ENCODE results near the gene SLC34A1.
A peak's percentile ranks its signal among the peaks of the same experiment; 100 is the strongest.
"Not testable (repeated sequence)": the region's sequence is repeated elsewhere in the genome, so short reads cannot be mapped to it uniquely, and the experiment has no call there.

Gene SLC34A1

DNA sequence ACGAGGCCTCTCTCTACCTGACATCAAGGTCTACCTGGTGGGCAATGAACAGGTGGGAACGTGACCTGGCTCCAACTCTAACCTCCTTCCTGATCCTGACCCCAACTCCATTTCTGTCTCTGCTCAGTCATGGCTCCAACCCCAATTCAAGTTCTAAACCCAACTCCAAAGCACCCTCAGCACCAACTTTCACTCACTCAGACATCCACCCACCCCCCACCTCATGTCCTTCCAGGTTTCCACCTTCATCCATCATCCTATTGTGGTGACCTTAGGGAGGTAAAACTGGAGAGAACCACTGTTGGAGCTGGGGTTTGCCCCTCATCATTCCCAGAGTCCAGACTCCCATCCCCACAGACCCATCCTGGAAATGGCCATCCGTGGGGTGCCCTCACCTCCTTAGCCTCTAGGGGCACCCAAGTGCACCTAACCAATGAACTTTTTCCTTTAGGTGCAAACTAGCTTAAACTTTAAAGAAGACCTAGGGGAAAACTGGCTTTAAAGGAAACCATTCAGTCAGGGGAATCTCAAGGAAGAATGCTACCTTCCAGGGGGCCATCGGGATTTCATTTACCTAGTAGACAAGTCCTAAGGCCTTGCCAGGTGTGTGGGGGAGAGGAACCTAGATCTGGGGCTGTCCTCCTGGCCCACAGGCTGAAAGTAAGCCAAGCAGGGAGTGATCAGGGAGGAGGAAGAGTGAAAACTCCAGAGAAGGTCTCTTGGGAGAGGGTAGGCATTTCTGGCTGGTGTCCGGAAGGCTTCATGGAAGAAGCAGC, 15.2 kb upstream of the SLC34A1 start:
- DNase-seq: peak in 1 of 2 donors; percentile 39

DNA sequence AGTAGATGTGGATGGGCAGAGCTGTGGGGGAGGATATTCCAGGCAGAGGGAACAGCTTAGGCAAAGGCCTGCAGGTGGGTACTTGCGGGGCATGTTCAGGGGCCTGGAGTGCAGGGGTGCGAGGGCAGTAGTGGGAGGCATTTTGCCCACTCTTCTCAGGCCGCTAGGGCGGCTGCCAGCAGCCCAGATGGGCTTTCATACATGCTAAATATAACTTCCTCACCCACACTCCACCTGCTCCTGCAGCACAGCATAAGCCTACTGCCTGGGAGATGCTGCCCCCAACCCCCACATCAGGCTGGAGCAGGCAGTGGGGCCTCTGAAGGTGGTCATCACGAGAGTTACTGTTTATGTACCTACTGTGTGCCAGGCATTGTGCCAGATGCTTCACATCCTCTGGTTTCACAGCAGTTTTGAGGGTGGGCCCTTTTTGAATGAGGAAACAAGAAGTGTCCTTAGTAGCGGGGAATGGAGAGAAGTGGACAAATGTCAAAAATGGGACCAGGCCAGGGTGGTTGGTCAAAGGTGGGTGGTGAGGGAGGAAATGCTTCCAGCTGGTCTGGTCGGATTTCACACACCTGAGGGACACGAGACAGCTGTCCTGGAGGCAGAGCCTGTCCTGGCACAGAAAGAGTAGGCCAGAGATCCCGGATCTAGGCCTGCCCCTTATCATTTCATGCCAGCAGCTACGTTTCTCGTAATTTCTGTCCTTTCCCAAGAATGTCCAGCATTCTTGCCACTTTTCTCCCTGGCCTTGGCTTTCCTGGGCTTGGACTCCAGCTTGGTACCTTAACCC, 14.4 kb upstream of the SLC34A1 start:
- no peak for DNase-seq

DNA sequence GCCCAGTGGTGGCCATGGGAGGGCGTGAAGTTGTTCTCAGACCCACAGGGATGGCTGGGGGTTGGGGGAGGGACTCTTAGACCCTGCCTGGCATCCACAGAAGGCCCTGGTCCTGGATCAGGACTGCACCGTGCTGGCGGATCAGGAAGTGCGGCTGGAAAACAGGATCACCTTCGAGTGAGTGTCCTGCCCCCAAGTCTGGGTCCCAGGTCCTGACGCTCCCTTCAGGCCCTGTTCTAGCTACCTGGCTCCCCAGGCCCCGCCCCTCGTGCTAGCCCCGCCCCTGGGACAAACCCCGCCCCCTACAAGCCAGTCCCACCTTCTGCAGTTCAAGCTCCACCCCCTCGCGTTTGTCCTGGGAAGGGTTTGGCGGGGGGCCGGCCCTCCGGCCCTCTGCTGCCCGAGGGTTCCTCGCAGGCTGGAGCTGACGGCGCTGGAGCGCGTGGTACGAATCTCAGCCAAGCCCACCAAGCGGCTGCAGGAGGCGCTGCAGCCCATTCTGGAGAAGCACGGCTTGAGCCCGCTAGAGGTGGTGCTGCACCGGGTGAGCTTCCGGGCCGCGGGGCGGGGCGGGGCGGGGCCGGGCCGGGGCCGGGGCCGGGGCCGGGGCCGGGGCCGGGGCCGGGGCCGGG, 13.6 kb upstream of the SLC34A1 start:
- DNase-seq: peak in 1 of 2 donors; percentile 42

DNA sequence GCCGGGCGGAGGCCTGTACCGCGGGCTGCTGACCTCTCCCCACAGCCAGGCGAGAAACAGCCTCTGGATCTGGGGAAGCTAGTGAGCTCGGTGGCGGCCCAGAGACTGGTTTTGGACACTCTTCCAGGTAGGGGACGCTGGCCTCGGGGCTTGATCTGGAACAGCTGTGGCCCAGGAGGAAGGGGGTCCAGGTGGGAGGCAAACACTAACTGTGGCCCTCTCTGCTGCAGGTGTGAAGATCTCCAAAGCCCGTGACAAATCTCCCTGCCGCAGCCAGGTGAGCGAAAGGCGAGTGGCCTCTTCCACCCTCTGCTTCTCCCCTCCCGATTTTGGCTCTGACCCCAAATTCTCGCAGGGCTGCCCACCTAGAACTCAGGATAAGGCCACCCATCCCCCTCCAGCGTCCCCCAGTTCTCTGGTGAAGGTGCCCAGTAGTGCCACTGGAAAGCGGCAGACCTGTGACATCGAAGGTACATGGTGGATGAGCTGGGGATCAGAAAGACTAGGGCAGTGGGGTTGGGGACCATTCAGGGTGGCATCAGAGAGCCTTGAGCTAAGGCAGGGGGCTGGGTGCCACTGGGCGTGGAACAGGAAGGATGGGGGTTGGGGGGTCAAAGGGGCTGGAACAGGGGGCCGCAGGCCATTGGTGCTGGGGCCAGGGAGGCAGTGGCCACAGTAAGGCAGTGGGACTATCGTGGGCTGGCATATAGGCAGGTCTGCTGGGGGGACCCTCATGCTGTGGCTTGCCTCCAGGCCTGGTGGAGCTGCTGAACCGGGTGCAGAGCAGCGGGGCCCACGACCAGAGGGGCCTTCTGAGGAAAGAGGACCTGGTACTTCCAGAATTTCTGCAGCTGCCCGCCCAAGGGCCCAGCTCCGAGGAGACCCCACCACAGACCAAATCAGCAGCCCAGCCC, 12.9 kb upstream of the SLC34A1 start:
- no peak for DNase-seq

DNA sequence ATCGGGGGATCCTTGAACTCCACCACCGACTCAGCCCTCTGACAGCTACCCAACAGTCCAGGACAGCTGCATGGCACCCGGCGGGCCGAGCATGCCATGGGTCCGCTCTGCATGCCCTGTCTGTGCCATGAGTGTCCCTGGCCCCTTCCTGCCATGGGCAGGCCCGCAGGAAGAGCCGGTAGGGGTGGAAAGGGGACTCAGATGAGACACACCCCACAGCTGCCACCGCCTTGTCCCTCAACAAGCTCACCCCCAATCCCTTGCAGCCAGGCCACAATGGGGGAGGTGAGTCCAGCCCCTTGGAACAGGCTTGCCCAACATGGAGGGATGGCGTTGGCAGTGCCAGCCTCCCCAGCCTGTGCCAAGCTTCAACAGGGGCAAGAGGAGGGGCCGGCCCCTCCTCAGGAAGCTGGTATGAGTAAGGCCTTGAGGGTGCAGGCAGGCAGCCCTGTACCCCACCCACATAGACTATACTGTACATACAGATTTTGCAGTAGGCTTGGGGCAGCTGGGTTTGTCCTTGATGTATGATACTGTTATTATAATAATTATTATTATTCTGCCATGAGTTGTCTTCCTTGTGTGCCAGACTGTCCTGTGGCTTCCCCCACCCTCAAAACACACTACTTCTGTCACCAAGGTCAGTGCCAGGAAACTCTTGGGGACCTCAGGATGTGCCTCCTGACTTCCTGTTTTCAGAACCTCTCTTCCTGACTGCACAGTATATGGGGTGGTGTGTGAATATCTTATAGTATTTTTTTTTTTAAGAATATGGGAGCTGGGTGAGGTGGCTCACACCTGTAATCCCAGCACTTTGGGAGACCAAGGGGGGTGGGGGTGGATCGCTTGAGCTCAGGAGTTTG, 12.0 kb upstream of the SLC34A1 start:
- peak; percentile 42 to 44 for DNase-seq

DNA sequence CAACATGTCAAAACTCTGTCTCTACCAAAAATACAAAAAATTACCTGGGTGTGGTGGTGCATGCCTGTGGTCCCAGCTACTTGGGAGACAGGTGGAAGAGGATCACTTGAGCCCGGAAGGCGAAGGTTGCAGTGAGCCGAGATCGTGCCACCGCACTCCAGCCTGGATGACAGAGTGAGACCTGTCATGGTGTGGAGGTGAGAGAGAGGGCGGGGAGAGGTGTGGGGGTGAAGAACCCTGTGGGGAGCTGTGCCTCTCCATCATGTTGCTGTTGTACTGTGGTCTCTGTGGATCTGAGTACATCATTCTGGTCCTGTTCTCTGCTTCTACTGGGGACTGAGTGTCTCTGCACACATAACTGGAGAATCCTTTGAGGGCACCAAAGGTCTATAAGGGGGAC, 11.3 kb upstream of the SLC34A1 start:
- DNase-seq: peak in 1 of 2 donors; percentile 22

DNA sequence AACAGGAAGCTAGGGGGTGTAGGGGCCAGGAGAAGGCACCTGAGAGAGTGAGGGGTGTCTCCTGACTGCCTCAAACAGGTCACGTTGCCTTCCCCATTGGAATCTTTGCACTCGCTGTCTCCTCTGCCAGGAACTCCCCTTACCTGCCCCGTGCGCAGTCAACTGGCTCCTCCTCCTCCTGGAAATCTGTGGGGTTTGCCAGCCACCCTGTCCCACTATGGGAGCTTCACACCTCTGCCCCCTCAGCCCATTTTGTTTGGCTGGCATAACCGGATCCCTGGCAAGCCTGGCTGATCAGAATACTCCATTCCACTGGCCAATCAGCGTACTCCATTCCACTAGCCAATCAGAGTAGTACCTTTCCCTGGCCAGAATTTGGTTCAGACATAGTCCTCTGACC, 10.4 kb upstream of the SLC34A1 start:
- no peak for DNase-seq

DNA sequence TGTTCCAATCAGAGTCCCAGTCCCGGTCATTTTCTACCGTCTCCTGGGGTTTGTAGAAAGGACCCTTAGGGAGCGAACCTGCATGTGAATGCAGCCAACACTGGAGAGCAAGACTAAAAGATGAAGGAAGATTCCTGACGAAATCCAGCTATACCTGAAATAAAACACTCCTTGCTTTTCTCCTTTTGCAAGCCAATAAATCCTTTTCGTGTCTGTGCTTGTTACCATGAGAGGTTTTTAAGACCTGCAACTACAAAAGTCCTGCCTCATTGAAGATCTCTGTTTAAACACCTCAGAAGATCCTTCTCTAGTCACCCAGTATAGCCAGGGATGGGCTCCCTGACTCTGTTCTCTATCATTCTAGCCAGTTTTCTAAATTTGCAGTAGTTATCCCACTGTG, 10.0 kb upstream of the SLC34A1 start:
- DNase-seq: no peak

DNA sequence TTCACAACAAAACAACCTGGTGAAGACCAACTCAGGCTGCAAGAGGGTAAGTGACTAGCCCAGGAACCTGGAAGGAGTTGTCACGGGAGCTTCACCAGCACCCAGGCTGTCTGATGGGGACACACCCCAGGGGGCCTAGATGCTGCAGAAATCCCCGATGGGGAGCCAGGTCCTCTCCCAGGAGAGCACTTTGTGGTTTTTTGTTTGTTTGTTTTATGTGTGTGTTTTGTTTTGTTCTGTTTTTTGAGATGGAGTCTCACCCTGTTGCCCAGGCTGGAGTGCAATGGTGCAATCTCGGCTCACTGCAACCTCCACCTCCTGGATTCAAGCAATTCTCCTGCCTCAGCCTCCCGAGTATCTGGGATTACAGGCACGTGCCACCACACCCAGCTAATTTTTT, 8.7 kb upstream of the SLC34A1 start:
- DNase-seq: not testable (repeated sequence)

DNA sequence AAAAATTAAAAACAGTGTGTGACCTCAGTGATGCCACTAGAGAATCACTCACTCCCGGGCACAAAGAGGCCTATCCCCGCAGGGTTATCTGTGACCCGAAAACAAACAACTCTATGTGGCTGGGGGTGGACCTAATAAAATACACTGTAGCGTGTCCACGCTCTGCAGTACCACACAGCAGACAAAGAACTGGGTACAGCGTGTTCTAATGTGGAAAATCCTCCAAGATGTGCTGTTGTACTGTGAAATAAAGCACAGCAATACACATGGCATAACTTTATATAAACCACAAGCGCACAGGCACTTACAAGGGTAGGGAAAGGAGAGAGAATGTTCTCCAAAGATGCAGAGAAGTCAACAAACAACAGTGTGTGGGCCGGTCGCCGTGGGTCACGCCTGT, 8.1 kb upstream of the SLC34A1 start:
- no peak for DNase-seq

DNA sequence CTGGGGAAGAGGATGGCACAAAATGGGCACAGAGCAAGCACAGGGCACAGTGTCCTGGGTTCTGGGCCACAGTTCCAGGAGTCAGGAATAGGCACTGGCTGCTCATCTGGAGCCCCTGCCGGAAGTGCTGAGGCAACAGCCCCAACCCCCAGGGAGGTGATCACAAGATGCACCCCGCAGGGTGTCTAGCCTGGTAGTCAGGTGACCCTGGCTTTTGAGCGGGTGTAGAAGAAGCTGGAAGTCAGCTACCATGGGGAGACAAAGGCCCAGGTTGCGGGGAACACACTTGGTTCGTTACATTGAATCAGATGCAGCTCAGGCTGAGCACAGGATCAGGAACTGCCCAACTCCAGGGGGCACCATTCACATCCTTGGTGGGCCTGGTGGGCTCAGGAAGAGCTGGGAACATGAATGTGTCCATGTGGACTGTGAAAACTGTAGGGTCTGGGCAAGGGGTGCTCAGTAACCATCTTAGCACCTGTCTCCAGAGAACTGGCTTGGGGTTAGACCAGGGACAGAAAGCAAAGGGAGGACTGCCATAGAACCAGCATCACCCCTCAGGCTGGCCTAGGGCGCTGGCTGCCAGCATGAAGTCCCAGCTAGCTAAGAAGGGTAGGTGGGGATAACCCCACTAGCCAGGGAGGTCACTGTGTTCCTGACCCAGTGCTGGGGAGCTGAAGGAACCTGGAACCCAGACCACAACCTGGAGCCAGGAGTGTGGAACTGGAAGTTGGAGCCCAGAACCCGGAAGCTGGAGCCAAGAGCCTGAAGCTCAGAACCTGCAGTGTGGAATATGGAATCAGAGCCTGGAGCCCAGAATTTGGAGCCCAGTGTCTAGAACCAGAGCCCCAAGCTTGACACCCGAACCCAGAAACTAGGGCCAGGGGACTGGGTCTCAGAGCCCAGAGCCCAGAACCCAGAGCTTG, 6.1 kb upstream of the SLC34A1 start:
- no peak for DNase-seq

DNA sequence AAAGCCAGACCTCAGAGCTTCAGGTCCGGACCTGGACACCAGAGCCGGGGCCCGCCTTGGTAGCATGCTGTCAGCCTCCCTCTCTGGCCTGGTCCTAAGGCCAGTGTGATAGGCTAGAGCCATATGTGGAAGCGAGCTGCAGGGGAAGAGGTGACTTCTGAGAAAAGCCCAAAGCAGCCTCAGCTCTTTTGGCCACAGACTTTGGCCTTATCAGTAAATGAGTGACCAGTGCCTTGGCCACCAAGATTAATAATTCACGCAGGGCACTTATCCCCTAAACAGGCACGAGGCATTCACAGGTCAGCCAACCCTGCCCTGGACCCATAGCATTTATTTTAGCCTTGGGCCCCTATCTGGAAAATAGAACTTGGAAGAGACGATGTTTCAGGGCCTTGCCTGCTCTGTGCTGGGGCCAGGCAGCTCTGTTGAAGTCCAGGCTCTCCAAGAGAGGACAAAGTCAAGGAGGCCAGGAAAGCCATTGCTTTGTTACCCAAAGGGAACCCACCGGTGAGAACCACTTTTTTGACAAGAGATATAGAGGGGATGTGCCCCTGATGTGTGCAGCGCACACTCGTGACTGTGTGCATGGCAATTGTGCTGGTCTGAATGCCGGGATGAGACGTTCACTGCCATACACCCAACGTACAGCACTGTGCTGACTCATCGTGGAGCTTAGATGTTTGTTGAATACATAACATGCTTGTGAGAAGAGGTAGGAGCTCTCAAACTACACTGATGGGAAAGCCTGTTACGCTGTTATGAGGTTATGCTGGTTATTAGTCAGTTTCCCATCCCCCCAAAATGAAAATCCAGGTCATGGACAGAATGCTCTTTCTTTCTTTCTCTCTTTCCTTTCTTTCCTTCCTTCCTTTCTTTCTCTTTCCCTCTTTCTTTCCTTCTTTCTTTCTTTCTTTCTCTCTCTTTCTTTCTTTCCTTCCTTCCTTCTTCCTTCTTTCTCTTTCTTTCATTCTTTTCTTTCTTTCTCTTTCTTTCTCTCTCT, 5.0 kb upstream of the SLC34A1 start:
- DNase-seq: peak; percentile 30 to 44

DNA sequence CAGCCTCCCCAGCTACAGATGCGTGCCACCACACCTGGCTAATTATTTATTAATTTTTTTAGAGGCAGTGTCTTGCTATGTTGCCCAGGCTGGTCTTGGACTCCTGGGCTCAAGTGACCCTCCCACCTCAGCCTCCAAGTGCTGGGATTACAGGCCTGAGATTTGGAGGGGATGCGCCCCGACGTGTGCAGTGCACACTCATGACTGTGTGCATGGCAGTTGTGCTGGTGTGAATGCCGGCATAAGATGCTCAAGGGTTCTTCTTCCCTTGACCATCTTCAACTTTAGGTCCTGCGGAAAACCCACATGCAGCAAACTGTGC, 3.5 kb upstream of the SLC34A1 start:
- no peak for DNase-seq

DNA sequence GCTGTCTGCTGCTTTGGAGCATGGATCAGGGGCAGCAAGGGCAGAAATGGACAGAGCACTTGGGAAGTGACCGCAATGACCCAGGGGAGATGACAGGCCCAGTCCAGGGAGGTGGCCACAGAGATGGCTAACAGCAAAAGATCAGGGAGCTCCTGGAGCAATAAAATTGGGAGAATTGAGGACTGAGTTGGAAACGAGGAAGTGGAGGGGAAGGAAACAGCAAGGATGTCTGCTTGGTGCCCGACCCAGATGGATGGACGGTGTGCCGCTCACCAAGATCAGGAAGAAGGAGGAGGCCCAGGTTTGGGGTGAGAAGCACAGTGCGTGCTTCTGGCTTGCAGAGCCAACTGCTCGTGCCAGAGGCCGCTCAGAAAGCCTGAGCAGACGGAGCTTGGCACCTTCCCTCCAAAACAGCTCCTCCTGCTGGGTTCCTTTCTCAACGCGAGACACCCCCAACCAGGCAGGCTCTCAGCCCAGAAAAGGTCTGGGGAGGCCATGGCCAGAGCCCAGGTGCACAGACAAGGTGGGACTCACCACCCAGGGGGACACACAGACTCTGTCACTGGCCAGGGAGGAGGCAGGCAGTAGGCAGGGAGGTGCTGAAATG, 1.7 kb upstream of the SLC34A1 start:
- no peak for DNase-seq

DNA sequence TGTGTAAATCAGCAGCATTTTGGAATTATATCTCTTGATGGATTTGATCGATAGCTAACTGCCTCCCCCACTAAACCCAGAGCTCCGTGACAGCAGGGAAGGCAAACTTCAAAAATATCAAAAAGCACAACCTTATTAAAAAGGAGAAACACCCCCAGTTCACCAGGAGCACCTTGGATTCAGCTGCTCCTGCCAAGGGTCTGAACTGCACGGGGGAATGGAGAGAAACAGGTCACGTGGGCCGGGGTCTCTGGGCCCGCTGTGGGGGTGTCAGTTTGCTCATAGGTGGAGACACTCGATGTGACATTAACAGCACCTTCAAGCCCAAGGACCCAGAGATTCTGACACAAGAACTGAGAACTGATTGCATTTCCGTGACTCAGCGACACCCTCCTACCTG, 1.1 kb upstream of the SLC34A1 start:
- no peak for DNase-seq

DNA sequence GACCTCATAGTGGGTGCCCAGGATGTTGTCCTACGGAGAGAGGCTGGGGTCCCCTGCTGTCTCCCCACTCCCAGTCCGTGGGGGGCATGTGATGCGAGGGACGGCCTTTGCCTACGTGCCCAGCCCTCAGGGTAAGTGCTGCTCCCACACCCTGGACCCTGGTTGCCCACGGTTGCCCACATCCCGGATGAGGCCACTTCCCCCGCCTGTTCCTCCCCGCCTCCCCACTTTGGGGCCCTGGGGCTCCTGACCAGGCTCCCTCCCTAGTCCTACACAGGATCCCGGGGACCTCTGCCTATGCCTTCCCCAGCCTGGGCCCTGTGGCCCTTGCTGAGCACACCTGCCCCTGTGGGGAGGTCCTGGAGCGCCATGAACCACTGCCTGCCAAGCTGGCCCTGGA, 1.5 kb downstream of the SLC34A1 start:
- no peak for DNase-seq

DNA sequence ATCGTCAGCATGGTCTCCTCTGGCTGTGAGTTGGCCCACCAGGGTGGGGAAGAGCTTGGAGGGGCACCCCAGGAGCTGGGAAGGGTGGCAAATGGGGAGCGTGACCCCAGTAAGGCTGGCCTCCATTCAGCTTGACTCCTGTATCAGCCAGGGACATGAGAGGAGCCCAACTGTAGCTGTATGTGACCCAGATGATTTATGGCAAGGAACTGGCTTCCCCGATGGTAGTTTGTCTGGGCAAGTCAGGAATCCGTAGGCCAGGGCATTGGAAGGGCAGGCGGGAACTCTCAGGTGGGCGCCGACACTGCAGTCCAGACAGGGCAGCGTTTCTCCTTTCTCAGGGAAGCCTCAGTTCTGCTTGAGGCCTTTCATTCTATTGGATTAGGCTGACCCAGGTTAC, 2.3 kb downstream of the SLC34A1 start:
- DNase-seq: no peak

DNA sequence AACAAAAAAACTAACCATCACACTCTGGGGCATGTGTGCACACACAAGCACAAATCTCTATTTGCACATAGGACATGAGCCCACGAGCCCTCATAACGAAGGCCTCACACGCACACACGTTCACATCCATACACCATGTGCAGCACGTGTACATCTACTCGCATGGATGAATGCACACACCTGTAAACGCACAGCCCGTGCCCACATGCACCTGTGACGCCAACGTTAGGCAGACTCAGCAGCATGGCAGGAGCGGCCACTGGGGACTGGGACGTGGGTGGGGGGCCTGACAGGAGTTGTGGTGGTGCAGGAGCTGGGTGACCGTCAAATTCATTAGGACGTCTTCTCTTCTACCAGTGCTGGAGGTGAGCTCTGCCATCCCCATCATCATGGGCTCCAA, 3.2 kb downstream of the SLC34A1 start:
- no peak for DNase-seq

DNA sequence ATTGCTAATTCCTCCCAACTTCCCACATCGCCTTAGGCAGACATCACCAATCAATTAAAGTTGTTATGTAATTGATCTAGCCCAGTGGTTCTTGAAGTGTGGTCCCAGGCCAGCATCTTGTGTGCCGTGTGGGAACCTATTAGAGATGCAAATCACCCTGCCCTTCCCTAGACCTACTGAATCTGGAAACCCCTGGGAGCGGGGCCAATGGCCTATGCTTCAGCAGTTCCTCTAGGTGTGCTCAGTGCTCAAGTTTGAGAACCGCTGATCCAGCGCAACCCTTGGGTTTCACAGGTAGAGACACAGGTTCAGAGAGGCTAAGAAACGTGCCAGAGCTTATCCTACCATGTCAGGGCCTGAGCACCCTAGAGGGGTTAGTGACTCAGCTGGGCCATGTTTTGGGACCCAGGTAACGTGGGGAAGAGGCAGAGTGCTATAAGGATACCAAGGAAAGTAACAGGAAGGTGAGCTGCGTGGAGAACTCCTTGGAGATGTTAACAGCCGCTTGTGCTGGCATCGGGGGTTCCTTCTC, 4.4 kb downstream of the SLC34A1 start:
- no peak for DNase-seq
